T47D (cell line): ENCODE measurements around the gene PPP1R36.
"Not testable (repeated sequence)": the region's sequence is repeated elsewhere in the genome, so short reads cannot be mapped to it uniquely, and the experiment has no call there.

Experiments used
- DNase-seq, 2 experiments: peaks; one replicate each; pipeline versions ENCODE4 v3.0.0 to v3.0.0-alpha.2; 2011 to 2012; ENCODE audit warnings: low read depth in 1 of 2, low spot score in 1 of 2
- JUND ChIP-seq: IDR thresholded peaks from 2 replicates; pipeline ENCODE4 v1.6.1; 2012; ENCODE audit warnings: low read depth
- in situ Hi-C: cut with HindIII; loops from 2 replicates; pipeline ENCODE4 v1.10.0; 2016; ENCODE audit warnings: low sequenced_read_pairs, low pct_unique_long_range_greater_than_20kb

PPP1R36 gene

DNA sequence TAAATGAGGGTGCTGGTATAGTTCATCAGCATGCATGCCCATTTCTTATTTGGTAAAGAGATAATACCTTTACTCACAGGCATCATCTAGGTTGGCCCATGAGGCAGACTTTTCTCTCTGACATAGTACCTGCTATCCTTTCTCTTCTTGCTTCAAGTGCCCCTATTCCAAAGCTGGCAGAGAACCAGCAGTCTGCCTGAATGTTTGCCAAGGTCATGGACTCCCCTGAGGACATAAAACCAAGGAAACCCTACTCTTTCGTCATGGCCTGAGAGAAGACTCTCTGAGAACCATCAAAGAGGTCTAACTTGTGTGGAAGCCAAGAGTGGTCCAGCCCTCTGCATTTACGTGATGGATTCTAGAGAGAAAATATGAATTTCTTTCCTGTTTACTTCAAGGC is 11.9 kb downstream of the PPP1R36 start:
- no peak for DNase-seq
- TF ChIP-seq JUND: no peak
- in situ Hi-C loops: no loop called here

DNA sequence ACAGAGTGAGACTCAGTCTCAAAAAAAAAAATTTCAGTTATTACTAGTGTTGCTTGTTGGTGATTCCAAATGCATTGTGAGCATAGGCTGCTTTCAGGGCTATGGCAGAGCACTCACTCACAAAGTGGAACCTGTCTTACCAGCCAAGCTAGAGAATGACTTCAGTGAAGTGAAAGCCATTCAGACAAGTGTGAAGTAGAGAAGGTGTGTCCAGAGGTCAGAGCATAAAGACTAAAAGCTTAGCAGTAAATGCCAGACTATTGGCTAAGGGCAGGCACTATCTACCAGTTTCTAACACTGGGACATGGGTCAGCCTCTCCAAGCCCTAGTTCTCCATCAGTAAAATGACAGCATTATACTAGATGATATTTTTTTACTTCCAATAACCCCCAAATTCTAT is 12.7 kb downstream of the PPP1R36 start:
- peak; percentile 55 to 84 for DNase-seq
- in situ Hi-C loops: no loop called here
- TF ChIP-seq JUND: no peak

DNA sequence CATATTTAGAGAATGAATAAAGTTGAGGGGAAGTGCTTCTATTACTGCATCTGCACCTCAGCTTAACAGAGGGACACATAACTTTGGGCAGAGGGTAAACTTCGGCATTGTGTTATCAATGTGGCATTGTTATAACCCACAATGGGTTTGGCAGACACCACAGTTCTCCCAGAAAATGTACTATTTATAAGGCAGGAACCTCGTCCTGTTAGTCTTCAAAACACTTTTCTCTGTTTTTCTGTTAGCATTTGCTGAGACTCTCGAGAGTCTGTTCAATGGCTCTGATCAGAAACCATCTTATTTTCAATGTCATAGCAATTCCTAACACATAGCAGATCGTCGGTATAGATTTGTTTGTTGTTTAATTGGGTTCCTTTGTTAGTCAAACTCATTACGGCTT is 13.9 kb downstream of the PPP1R36 start:
- no peak for DNase-seq
- TF ChIP-seq JUND: no peak
- in situ Hi-C loops: no loop called here

DNA sequence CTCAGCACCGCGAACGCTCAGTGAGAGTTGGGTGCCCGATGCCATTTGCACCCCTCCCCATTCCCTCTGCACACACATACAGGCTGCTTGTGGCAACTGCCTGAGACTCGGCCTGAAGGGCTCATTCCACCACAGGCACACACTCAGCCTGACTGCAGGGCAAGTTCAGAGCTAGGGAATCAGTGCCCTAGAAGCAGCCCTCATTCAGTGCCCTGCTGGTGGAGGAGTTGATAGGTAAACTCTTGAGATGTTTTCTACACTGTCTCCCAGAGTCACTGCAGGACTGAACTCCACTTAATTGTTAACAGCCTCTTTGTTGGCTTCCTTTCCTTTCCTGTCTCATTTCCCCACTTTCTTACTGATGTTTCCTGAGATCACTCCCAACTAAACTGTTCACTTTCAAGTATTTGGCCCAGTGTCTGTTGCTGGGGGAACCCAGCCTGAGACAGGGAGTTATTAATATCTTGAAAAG is 16.9 kb downstream of the PPP1R36 start:
- in situ Hi-C loops: no loop called here
- no peak for TF ChIP-seq JUND
- DNase-seq: no peak

DNA sequence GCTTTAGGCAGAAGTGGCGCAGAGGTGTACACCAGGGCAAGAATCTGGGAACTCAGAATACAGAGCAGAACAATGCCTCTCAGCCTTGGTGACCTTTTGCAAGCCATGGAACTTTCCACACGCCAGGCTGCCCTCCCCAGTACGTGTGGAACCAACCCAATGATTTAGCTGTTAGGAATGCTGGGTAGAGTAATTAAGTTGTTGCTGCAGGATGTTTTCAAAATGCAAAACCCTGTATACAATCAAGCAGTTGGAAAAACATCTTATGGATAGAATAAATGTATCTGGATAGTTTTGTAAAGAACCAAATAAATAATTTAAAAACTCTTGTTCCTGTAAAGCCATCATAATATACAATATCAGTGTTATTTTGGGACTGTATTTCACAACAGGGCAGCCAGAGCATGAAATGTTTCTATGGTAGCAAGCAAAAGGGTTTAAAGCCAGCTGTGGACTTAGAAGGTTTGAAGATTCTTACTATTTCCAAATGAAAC is 19.4 kb downstream of the PPP1R36 start:
- TF ChIP-seq JUND: no peak
- peak in 1 of 2 experiments; percentile 40 for DNase-seq
- in situ Hi-C loops: no loop called here

DNA sequence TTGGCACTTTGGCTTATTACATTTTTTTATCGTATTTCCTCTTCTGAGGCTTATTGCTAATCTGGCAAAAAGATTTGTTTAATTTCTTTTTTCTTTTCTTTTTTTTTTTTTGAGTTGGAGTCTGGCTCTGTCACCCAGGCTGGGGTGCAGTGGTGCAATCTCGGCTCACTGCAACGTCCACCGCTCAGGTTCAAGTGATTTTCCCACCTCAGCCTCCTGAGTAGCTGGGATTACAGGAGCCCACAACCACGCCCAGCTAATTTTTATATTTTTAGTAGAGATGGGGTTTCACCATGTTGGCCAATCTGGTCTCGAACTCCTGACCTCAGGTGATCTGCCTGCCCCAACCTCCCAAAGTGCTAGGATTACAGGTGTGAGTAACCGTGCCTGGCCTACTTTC is 19.9 kb downstream of the PPP1R36 start:
- in situ Hi-C loops, DNase-seq: not testable (repeated sequence)

DNA sequence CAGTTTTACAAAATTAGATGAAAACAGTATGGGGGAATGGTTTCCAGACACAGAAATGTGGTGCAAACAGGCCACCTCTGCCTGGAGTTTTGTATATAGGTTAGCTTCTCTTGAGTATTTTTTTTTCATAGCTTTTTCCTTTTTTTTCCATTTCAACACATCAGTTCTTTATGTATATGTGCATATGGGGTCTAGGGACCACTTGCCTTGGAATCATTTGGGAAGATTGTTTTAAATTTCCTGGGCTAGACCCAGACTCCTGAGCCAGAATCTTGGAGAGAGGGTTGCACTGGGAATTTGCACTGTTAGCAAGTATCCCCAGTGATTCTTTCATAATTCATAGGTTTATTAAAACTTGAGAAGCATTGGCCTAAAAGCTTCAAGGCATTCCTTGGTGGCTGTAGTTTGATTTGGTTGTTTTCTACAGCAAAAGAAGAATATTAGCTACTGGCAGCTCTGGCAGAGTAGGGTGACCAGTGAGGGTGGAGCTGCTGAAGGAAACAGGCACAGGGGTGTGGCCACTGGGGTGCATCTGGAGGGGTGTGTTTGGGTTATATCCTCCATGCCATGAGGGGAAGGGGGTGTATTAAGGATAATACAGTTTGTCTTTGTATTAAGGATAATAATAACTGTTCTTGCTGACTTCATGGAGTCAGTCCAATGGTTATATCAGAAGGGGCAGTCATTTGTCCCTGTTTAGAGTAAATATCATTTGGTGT is 22.8 kb downstream of the PPP1R36 start:
- no peak for TF ChIP-seq JUND
- in situ Hi-C loops: no loop called here
- no peak for DNase-seq

DNA sequence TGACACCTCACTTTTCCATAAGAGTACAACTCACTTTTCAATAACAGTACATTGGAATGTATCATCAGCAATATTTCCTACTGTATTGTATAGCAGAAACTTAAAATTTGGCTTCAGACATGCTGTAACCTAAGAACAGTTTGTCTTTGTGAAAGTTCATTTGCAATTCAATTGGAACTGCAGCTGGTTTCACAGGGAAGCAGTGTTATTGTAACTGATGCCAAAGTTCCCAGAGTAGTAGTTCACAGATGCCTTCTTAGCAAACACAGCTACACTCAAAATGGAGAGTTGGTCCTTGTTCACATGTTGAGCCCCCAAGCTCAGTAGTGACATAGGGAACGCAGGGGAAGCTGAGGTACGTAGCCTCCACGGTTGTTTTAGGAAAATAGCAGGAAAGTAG is 23.3 kb downstream of the PPP1R36 start:
- no peak for DNase-seq
- in situ Hi-C loops: no loop called here
- TF ChIP-seq JUND: no peak

DNA sequence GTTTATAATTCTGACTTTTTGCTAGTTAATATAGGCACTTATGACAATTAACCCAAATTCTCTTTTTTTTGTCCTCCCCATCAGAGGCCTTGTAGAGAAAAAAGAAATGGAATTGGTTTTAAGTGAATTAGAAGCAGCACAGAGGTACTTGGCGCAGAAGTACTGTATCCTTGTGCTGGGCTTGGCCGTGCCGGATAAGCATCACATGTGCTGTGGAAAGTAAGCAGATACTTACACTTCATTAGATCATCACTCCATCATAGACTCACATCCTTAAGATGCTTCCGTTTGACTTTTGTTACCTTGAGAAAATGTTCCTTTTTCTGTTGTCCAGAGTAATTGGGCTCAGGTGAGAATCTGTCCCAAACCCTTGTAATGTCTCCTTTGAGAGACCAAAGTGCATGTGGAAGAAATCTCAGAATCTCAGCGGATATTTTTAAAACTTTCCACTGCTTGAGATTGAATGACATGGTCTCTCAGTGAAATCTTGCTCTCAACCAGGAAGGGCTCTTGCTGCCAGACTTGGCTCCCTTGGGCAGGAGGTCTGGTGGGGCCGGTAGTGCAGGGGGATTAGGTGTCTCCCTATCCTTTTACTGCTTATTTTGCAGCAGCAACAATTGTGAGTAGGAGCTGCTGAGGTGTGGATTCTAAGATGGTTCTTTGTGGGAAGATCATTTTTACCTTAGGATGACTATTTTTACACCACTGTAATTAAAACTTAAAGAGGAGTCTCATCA is 24.8 kb downstream of the PPP1R36 start:
- no peak for TF ChIP-seq JUND
- in situ Hi-C loops: no loop called here
- DNase-seq: no peak

DNA sequence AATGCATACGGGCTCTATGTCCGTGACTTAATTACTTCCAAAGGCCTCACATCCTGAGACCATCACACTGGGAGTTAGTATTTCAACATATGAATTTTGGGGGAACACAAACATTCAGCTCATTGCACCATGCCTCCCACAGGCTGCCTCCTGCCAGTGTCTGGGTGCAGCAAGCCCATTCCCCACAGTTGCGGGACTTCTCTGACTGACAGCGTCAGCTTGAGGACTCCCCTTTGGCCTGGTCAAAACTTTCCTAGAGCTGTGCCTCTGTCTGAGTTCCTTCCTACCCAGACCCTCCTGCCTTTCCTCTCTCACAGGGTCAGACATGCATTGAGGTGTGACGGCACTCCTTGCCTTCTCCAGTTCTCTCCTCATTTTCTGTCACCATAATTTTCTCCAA is 27.4 kb downstream of the PPP1R36 start:
- DNase-seq: no peak
- no peak for TF ChIP-seq JUND
- in situ Hi-C loops: no loop called here

DNA sequence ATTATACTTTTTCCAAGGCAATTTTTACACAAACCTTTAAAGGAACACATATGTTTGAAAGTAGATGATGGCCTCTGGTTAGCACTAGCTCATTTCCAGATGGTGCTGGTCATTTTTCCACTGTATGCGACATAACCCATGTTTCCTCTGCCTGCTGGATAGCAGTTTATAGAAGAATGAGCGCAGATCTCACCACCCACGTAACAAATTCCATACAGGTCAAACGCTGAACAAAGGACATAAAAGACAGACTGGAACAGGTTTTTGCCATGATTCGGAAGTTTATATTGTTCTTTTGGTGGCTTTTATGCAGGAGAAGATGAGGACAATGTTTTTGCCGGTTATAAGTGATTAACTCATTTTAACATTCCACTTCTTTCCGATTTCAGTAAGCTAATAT is 30.7 kb downstream of the PPP1R36 start:
- DNase-seq: no peak
- in situ Hi-C loops: no loop called here
- TF ChIP-seq JUND: no peak

DNA sequence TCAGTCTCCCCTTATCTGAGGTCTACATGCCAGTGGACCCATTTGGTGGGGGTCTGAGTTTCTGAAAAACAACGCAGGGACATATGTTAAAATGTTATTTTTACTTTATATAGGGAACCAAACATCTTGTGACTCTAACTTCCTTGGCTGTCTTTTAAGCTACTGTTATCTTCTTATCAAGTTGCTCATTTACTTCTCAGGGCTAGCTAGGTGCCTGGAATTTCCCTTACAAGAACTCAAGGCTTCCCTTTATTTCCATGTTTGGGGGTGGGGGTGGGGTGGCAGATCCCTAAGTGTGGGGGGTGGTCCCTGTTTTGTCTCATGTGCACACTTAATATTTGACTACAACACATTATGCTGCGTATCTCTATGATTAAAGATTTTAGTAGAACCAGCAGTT is 31.6 kb downstream of the PPP1R36 start:
- no peak for TF ChIP-seq JUND
- DNase-seq: no peak
- in situ Hi-C loops: no loop called here

DNA sequence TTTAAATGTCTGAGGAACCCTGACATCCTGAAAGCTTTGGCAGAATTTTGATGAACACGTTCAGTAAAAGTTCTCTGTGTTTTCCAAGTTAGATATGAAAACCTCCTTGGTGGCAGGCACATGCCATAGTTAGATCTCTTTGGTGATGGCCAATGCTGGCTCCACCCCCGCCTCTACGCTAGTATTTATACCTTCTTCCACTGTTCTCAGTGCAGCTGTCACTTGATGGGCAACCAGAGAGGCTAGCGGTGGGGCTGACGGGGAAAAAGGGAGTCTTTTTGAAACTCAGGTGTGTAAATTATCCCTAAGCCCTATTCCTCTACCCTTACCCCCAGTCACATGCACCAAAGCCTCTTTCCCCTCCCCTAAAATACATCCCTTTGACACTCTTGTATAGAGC is 32.1 kb downstream of the PPP1R36 start:
- no peak for DNase-seq
- no peak for TF ChIP-seq JUND
- in situ Hi-C loops: no loop called here
